SK-N-MC (cell line): ENCODE data around the gene ADCYAP1R1.

Source experiments
- EZH2 ChIP-seq: fragments of 200-600 bp; sonication (generic); IDR thresholded peaks from one replicate; pipeline ENCODE4 v1.6.1; 2017; ENCODE audit warnings: antibody characterized with exemption
- FOXP2 ChIP-seq: optimal IDR thresholded peaks from 2 replicates; pipeline ENCODE3; 2011; ENCODE audit warnings: mild to moderate bottlenecking, moderate library complexity; ENCODE audit not compliant: insufficient read depth; ENCODE audit errors: extremely low read length, control extremely low read depth

DNA sequence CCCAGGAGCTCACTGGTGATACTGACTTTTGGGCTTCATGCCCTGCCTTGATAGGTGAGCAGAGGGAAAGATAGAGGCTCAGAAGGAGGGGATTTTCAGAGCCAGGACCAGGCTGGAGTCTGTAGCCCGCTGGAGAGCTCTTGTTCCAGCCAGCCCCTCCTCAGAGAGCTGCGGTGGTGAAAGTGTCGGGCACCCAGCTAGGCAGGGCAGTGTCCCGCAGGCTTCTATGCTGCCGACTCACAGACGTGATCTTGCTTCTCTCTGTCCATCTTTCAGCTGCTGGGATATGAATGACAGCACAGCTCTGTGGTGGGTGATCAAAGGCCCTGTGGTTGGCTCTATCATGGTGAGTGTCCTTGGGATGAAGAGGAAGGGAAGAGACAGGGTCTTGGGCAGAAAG is 35.2 kb downstream of the ADCYAP1R1 start:
- TF ChIP-seq EZH2 (no peak), FOXP2 (no peak)
